ENCODE data around the gene HSPA4L. TPM values are rescaled to one million over a fixed set of nuclear protein-coding genes. Genes with fewer than 3 reads are reported as not detected.

The HSPA4L gene
- total RNA-seq, 6 experiments from 2014 or later = 1.8 to 14.9 (median 13.0) TPM

- Histone ChIP-seq H3K4me3 (peak overlapping the region; percentile 59 to 65 (median 61)), H3K36me3 (no peaks in the 10 kb centered on the region), H3K27me3 (no peaks in the 10 kb centered on the region), H3K4me1 (peaks cover 0 to 7% (median 0%) of the 10 kb centered on the region in 4 donors), H3K27ac (peak overlapping the region; percentile 73 to 90 (median 75)), H3K9me3 (no peaks in the 10 kb centered on the region)
- DNase-seq (peak in 2 of 3 donors; percentile 59 to 63), ATAC-seq (peak; percentile 49 to 68 (median 58))
- TF ChIP-seq CTCF (IDR thresholded peaks at IDR 0.05) (no peak), POLR2A (IDR thresholded peaks at IDR 0.05) (no peak)
- WGBS (ENCODE audit: insufficient coverage, low coverage, low lambda C conversion rate, missing lambda C conversion rate) = 19% methylated on average over 20 of the region's 43 CpGs
- intact Hi-C loops (cut with DNase I) = no loop called here
Measured at GRCh38 chr4:127781300-127782024, 660 bp upstream of the HSPA4L start.

GRCh38 chr4:127782025-127782274, 172 bp upstream of the HSPA4L start:
- Histone ChIP-seq H3K4me3 (peak overlapping the region; percentile 59 to 65 (median 61)), H3K4me1 (peaks cover 0 to 7% (median 0%) of the 10 kb centered on the region in 4 donors), H3K27me3 (no peaks in the 10 kb centered on the region), H3K27ac (peak overlapping the region; percentile 73 to 90 (median 75)), H3K9me3 (no peaks in the 10 kb centered on the region), H3K36me3 (no peaks in the 10 kb centered on the region)
- intact Hi-C loops (cut with DNase I) = no loop called here
- 0% methylated on average over 12 of the region's 30 CpGs for WGBS (ENCODE audit: insufficient coverage, low coverage, low lambda C conversion rate, missing lambda C conversion rate)
- DNase-seq = peak; percentile 90 to 94 (median 92)
- ATAC-seq = peak in 2 of 4 donors; percentile 91 to 97
- no peak for TF ChIP-seq CTCF (IDR thresholded peaks at IDR 0.05)
- no peak for TF ChIP-seq POLR2A (IDR thresholded peaks at IDR 0.05)

GRCh38 chr4:127783026-127783769, 1.1 kb downstream of the HSPA4L start:
- Histone ChIP-seq H3K27ac (peak overlapping the region; percentile 73 to 90 (median 75)), H3K36me3 (no peaks in the 10 kb centered on the region), H3K9me3 (no peaks in the 10 kb centered on the region), H3K4me1 (peaks cover 0 to 7% (median 0%) of the 10 kb centered on the region in 4 donors), H3K27me3 (no peaks in the 10 kb centered on the region), H3K4me3 (peak overlapping the region; percentile 59 to 65 (median 61))
- intact Hi-C loops (cut with DNase I) = no loop called here
- 12% methylated on average over 20 of the region's 25 CpGs for WGBS (ENCODE audit: insufficient coverage, low coverage, low lambda C conversion rate, missing lambda C conversion rate)
- ATAC-seq = peak; percentile 53 to 68 (median 66)
- DNase-seq = peak; percentile 77 to 87 (median 84)
- TF ChIP-seq POLR2A (IDR thresholded peaks at IDR 0.05) (no peak), CTCF (IDR thresholded peaks at IDR 0.05) (no peak)

GRCh38 chr4:127783955-127784770, 2.0 kb downstream of the HSPA4L start:
- Histone ChIP-seq H3K27me3 (no peaks in the 10 kb centered on the region), H3K4me3 (no peak overlapping the region), H3K4me1 (peaks cover 0 to 7% (median 0%) of the 10 kb centered on the region in 4 donors), H3K27ac (peak overlapping the region in 1 of 3 donors; percentile 90), H3K9me3 (no peaks in the 10 kb centered on the region), H3K36me3 (no peaks in the 10 kb centered on the region)
- ATAC-seq (no peak), DNase-seq (no peak)
- intact Hi-C loops (cut with DNase I) = no loop called here
- WGBS (ENCODE audit: insufficient coverage, low coverage, low lambda C conversion rate, missing lambda C conversion rate) = 71% methylated on average over 9 of the region's 9 CpGs
- TF ChIP-seq POLR2A (IDR thresholded peaks at IDR 0.05) (no peak), CTCF (IDR thresholded peaks at IDR 0.05) (no peak)

Data from right lobe of liver (tissue), 6 donors.